Esophagus muscularis mucosa (tissue), 4 donors: ENCODE data around the gene HLA-F. TPM values are rescaled to one million over a fixed set of nuclear protein-coding genes. Genes with fewer than 3 reads are reported as not detected.

Source experiments
- DNase-seq: peaks from one replicate; pipeline ENCODE4 v3.0.0-alpha.2; 2017; ENCODE audit errors: extremely low spot score
- H3K27ac ChIP-seq, 4 donors: fragments of 200-600 bp; sonication (generic); replicated peaks in 1 of 4; 1 replicate in 3 of 4; 2 replicates in 1 of 4; pipeline ENCODE4 v1.5.1; 2016 to 2019; ENCODE audit warnings: mild to moderate bottlenecking in 1 of 4
- H3K27me3 ChIP-seq, 4 donors: fragments of 200-600 bp; sonication (generic); one replicate each; pipeline versions ENCODE4 v1.5.1 to v1.6.0; 2016 to 2019
- H3K36me3 ChIP-seq, 4 donors: fragments of 200-600 bp; sonication (generic); one replicate each; pipeline ENCODE4 v1.5.1; 2016 to 2019
- H3K4me1 ChIP-seq, 4 donors: fragments of 200-600 bp; sonication (generic); one replicate each; pipeline ENCODE4 v1.5.1; 2016 to 2019
- H3K4me3 ChIP-seq, 4 donors: fragments of 200-600 bp; sonication (generic); 1 replicate in 2 of 4; 2 replicates in 2 of 4; pipeline ENCODE4 v1.5.1; 2016 to 2019; ENCODE audit warnings: mild to moderate bottlenecking in 4 of 4, moderate library complexity in 1 of 4
- H3K9me3 ChIP-seq, 4 donors: fragments of 200-600 bp; sonication (generic); 1 replicate in 3 of 4; 2 replicates in 1 of 4; pipeline ENCODE4 v1.5.1; 2016 to 2019
- EP300 ChIP-seq: sonication (generic); formaldehyde crosslinking; IDR thresholded peaks from one replicate; pipeline ENCODE4 v1.6.1; 2017; ENCODE audit warnings: antibody characterized with exemption
- POLR2A ChIP-seq: fragments of 450-650 bp; IDR thresholded peaks from one replicate; pipeline ENCODE4 v1.6.1; 2017; ENCODE audit warnings: antibody characterized with exemption, moderate library complexity, mild to moderate bottlenecking, low read depth
- POLR2AphosphoS5 ChIP-seq, 2 donors: sonication (generic); formaldehyde crosslinking; IDR thresholded peaks; one replicate each; pipeline ENCODE4 v1.6.1; 2017; ENCODE audit warnings: antibody characterized with exemption in 2 of 2
- WGBS: methylation state at CpG from one replicate; pipeline ENCODE4 v1.1.5; 2018; 5-methylcytosine and 5-hydroxymethylcytosine counted together
- intact Hi-C: fragments of 100-400 bp; cut with DNase I; formaldehyde crosslinking; loops from one replicate; pipeline ENCODE4 v1.15.1; 2023
- total RNA-seq, 4 donors: library from RNA; depleted of rRNA; stranded (reverse); fragments of >200 nt; gene quantifications; one replicate each; pipeline versions ENCODE4 v1.1.0 to v1.2.1, GENCODE V29; 2016
- TF ChIP-seq, protein P1 (sequence below), 3 experiments: fragments of 200-600 bp in 2 of 3; fragments of 450-650 bp in 1 of 3; sonication (generic) in 2 of 3; IDR thresholded peaks; one replicate each; pipeline ENCODE4 v1.5.1; 2017 to 2019; ENCODE audit warnings: antibody characterized with exemption in 3 of 3, mild to moderate bottlenecking in 2 of 3, moderate library complexity in 1 of 3

Gene HLA-F
- 10 to 100 TPM; 36.1 to 69.6 (median 52.8) TPM for total RNA-seq

DNA sequence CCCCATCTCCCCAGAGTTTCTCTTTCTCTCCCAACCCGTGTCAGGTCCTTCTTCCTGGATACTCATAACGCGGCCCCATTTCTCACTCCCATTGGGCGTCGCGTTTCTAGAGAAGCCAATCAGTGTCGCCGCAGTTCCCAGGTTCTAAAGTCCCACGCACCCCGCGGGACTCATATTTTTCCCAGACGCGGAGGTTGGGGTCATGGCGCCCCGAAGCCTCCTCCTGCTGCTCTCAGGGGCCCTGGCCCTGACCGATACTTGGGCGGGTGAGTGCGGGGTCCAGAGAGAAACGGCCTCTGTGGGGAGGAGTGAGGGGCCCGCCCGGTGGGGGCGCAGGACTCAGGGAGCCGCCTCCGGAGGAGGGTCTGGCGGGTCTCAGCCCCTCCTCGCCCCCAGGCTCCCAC is at the start of gene HLA-F:
Gene HLA-F, plus strand, starts transcription at position 173 of the 404 bp plus-strand sequence. Its CDS starts 30 bp downstream, at position 203.
- peak; percentile 98 for DNase-seq
- H3K27me3 ChIP-seq: no peaks in the 10 kb centered on the region
- intact Hi-C loops: loop anchor here (10.0 kb wide), 1 partner anchor 68 kb away; the partner anchor contains the start of gene MOG
- H3K4me3 ChIP-seq: peak within 1 kb of the TSS; percentile 86 to 96 (median 91)
- TF ChIP-seq POLR2AphosphoS5 (IDR thresholded peaks at IDR 0.05) (peak; percentile 85 to 89), EP300 (no peak), POLR2A (peak; percentile 46)
- TF ChIP-seq, protein P1, sequence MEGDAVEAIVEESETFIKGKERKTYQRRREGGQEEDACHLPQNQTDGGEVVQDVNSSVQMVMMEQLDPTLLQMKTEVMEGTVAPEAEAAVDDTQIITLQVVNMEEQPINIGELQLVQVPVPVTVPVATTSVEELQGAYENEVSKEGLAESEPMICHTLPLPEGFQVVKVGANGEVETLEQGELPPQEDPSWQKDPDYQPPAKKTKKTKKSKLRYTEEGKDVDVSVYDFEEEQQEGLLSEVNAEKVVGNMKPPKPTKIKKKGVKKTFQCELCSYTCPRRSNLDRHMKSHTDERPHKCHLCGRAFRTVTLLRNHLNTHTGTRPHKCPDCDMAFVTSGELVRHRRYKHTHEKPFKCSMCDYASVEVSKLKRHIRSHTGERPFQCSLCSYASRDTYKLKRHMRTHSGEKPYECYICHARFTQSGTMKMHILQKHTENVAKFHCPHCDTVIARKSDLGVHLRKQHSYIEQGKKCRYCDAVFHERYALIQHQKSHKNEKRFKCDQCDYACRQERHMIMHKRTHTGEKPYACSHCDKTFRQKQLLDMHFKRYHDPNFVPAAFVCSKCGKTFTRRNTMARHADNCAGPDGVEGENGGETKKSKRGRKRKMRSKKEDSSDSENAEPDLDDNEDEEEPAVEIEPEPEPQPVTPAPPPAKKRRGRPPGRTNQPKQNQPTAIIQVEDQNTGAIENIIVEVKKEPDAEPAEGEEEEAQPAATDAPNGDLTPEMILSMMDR (IDR thresholded peaks at IDR 0.05): no peak
- H3K4me1 ChIP-seq: peaks cover 8 to 25% (median 19%) of the 10 kb centered on the region in 4 donors
- peak within 1 kb of the TSS; percentile 86 to 92 (median 86) for H3K27ac ChIP-seq
- 0% methylated on average over 13 of the region's 26 CpGs for WGBS
- no peaks in the 10 kb centered on the region for H3K9me3 ChIP-seq
- peaks cover 6 to 35% (median 17%) of the 10 kb centered on the region in 4 donors for H3K36me3 ChIP-seq

DNA sequence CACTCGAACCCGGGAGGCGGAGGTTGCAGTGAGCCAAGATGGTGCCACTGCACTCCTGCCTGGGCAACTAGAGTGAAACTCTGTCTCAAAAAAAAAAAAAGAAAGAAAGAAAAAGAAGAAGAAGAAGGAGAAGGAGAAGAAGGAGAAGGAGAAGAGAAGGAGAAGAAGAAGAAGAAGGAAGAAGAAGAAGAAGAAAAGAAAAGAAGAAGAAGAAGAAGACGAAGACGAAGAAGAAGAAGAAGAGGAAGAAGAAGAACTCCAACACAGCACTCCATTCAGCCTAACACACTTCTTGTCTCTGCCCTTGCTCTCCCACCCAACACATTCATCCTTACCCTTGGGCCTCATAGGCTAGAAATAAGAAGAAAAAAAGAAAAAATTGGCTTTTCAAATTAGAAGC is 49.2 kb upstream of the HLA-F start:
- TF ChIP-seq, protein P1 (IDR thresholded peaks at IDR 0.05): no peak
- no peak for TF ChIP-seq EP300
- TF ChIP-seq POLR2A: no peak
- TF ChIP-seq POLR2AphosphoS5 (IDR thresholded peaks at IDR 0.05): no peak
- intact Hi-C loops: no loop called here
- no peak overlapping the region for H3K27ac ChIP-seq
- H3K27me3 ChIP-seq: peaks cover 0 to 15% (median 0%) of the 10 kb centered on the region in 4 donors
- H3K9me3 ChIP-seq: no peaks in the 10 kb centered on the region
- H3K4me3 ChIP-seq: no peak overlapping the region
- no peak for DNase-seq
- H3K4me1 ChIP-seq: peaks cover 0 to 11% (median 0%) of the 10 kb centered on the region in 4 donors
- WGBS: 95% methylated on average over 5 of the region's 5 CpGs
- H3K36me3 ChIP-seq: no peaks in the 10 kb centered on the region

DNA sequence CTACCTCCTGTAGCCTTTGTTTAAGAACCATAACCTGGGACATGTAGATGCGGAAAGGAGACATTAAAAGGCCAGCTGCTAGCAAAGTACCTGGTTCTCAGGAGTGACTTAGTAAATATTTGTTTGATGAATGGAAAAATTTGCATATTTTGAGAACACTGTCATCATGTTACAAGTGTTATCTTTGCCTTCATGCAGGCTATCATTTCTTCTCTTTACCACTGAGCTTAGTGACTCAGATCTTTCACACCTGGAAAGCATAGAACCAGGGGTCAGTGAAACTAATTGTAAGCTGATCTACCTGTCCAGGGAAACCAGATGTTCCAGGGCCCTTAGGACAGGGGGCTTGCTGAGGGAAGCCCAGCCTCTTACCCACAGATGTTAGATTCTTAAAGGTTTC is 47.7 kb upstream of the HLA-F start:
- intact Hi-C loops: no loop called here
- Histone ChIP-seq H3K9me3 (no peaks in the 10 kb centered on the region), H3K36me3 (no peaks in the 10 kb centered on the region), H3K4me1 (peaks cover 0 to 11% (median 0%) of the 10 kb centered on the region in 4 donors), H3K27ac (no peak overlapping the region), H3K27me3 (peaks cover 0 to 13% (median 0%) of the 10 kb centered on the region in 4 donors), H3K4me3 (no peak overlapping the region)
- WGBS: 100% methylated on average over 1 of the region's 1 CpG
- DNase-seq: no peak
- TF ChIP-seq POLR2AphosphoS5 (IDR thresholded peaks at IDR 0.05) (no peak), POLR2A (no peak), EP300 (no peak)
- TF ChIP-seq, protein P1 (IDR thresholded peaks at IDR 0.05): no peak

DNA sequence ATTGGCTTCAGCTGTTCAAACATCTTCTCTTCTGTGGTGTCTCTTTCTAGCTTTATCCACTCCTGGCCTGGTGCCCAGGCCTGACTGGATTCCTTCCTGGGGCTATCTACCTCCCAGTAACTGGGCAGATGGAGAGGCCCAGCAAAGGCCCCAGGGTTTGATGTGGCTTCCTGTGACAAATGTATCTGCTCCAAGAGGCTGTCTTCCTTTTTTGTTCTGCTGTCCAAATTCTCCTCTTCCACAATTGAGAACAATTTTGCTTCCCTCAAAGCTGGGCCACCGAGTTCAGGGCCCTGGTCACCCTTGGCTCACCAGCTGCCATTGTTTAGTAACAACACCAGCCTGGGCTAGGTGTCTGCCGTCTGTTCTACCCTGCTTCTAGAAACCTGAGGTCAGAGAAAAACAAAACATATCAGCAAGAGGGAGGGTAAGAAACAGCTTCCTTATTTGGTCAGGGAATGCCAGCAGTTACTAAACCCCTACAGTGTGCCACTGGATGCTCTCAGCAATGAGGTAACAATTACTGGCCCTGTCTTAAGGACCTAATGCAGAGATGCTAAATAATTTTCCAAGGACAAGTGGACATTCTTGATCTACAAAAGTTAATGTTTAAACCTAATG is 46.1 kb upstream of the HLA-F start:
- 32% methylated on average over 2 of the region's 2 CpGs for WGBS
- Histone ChIP-seq H3K36me3 (no peaks in the 10 kb centered on the region), H3K9me3 (no peaks in the 10 kb centered on the region), H3K27ac (peak overlapping the region in 1 of 4 donors; percentile 48), H3K4me1 (peaks cover 0 to 11% (median 0%) of the 10 kb centered on the region in 4 donors), H3K27me3 (peaks cover 0 to 11% (median 0%) of the 10 kb centered on the region in 4 donors), H3K4me3 (no peak overlapping the region)
- DNase-seq: no peak
- TF ChIP-seq EP300: no peak
- no peak for TF ChIP-seq POLR2A
- TF ChIP-seq POLR2AphosphoS5 (IDR thresholded peaks at IDR 0.05): no peak
- intact Hi-C loops: no loop called here

DNA sequence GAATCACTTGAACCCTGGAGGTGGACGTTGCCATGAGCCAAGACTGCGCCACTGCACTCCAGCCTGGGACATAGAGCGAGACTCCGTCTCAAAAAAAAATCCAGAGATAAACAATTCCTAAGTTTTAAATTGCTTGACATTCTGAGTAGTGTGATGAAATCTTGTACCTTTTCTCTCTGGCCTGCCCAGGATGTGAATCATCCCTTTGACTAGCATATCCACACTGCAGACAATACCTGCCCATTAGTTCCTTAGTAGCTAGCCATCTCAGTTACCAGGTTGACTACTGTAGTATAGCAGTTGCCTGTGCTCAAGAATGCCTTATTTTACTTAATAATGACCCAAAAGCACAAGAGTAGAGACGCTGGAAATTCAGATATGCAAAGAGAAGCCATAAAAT is 45.1 kb upstream of the HLA-F start:
- no peaks in the 10 kb centered on the region for H3K9me3 ChIP-seq
- intact Hi-C loops: no loop called here
- WGBS: 94% methylated on average over 5 of the region's 5 CpGs
- peaks cover 0 to 11% (median 0%) of the 10 kb centered on the region in 4 donors for H3K27me3 ChIP-seq
- no peak overlapping the region for H3K27ac ChIP-seq
- TF ChIP-seq POLR2AphosphoS5 (IDR thresholded peaks at IDR 0.05) (no peak), POLR2A (no peak), EP300 (no peak)
- TF ChIP-seq, protein P1 (IDR thresholded peaks at IDR 0.05): no peak
- no peak overlapping the region for H3K4me3 ChIP-seq
- H3K36me3 ChIP-seq: no peaks in the 10 kb centered on the region
- DNase-seq: no peak
- peaks cover 0 to 11% (median 0%) of the 10 kb centered on the region in 4 donors for H3K4me1 ChIP-seq
